ENCODE results near the gene SLC7A1. TPM values are rescaled to one million over a fixed set of nuclear protein-coding genes. Genes with fewer than 3 reads are reported as not detected.

The SLC7A1 gene
- total and polyA plus RNA-seq, 2 donors (not counting 3 experiments of a cell fraction or from before 2014, with no cell fraction given): 21.0 to 79.3 TPM

- no peak overlapping the region for H3K4me2 ChIP-seq (ENCODE audit: insufficient read depth, low read length)
- TF ChIP-seq MAX (IDR thresholded peaks at IDR 0.05; ENCODE audit: insufficient read depth, insufficient read length) (no peak), MYC (IDR thresholded peaks at IDR 0.05; ENCODE audit: low read depth, low read length) (no peak), GATA2 (IDR thresholded peaks at IDR 0.05; ENCODE audit: insufficient read depth, insufficient read length, low read depth, low read length) (peak; percentile 61), CTCF (IDR thresholded peaks at IDR 0.05; ENCODE audit: extremely low read depth in 1 of 2, insufficient read depth in 1 of 2, low read depth in 1 of 2, low read length in 2 of 2) (no peak)
- H4K20me1 ChIP-seq (replicated peaks; ENCODE audit: control insufficient read depth, extremely low read depth, insufficient read depth, low read length): no peaks in the 10 kb centered on the region
- no peaks in the 10 kb centered on the region for H3K9me1 ChIP-seq (replicated peaks; ENCODE audit: control insufficient read depth, extremely low read depth, insufficient read depth, low read length)
- no peak overlapping the region for H3K4me3 ChIP-seq (replicated peaks in 1 of 3; ENCODE audit: insufficient read depth in 1 of 3, low read depth in 1 of 3, low read length in 3 of 3)
- H3K36me3 ChIP-seq (ENCODE audit: control insufficient read depth in 2 of 2, extremely low read depth in 1 of 2, insufficient read depth in 2 of 2, low read length in 2 of 2): peaks cover 14 to 22% of the 10 kb centered on the region in 2 experiments
- peaks cover 34% of the 10 kb centered on the region for H3K4me1 ChIP-seq (ENCODE audit: control insufficient read depth, extremely low read depth, insufficient read depth, low read length)
- H3K9me3 ChIP-seq (replicated peaks; ENCODE audit: control insufficient read depth, insufficient read depth, low read length): no peaks in the 10 kb centered on the region
- peaks cover 15% of the 10 kb centered on the region for H3K79me2 ChIP-seq (ENCODE audit: control insufficient read depth, insufficient read depth, low read length)
- ChIA-PET CTCF (interaction anchor here (0.8 kb wide), 1 partner anchor 41 kb away, joined by 3 read pairs; no protein-coding TSS in a partner anchor), POLR2A (no interaction called here)
- dilution Hi-C loops (cut with MboI; ENCODE audit: extremely low pct_ligation_motif_present, low sequenced_read_pairs): no loop called here
- peak overlapping the region; percentile 28 for H3K27ac ChIP-seq (ENCODE audit: insufficient read depth, low read depth, low read length)
- peak overlapping the region; percentile 37 for H3K9ac ChIP-seq (replicated peaks; ENCODE audit: extremely low read depth, insufficient read depth, low read length)
- FAIRE-seq (peak; percentile 79), DNase-seq (ENCODE audit: low read depth, low spot score) (peak; percentile 48)
- no peaks in the 10 kb centered on the region for H3K27me3 ChIP-seq (ENCODE audit: control insufficient read depth in 2 of 2, insufficient read depth in 2 of 2, low read length in 2 of 2)
- no TSS peak for BruUV-seq (replicated peaks)
- intact Hi-C loops (cut with micrococcal nuclease): loop anchor here (1.0 to 5.0 kb wide), 2 partner anchors 25 to 69 kb away; no protein-coding TSS in a partner anchor
- H2AFZ ChIP-seq (ENCODE audit: low read depth, low read length): peak overlapping the region; percentile 3
Measured at GRCh38 chr13:29523199-29523961, 72.1 kb downstream of the SLC7A1 start.

All from endothelial cell of umbilical vein (primary cell).